Large intestine (tissue), 3 donors: ENCODE data around the gene MMP19. TPM values are rescaled to one million over a fixed set of nuclear protein-coding genes. Genes with fewer than 3 reads are reported as not detected.

Source experiments
- DNase-seq, 2 donors: peaks; one replicate each; pipeline versions ENCODE4 v3.0.0 to v3.0.0-alpha.2; 2013
- H3K27ac ChIP-seq: one replicate; pipeline ENCODE4 v1.5.1; 2013; ENCODE audit warnings: low read length
- H3K27me3 ChIP-seq: 2 replicates; pipeline ENCODE4 v1.6.1; 2013; ENCODE audit warnings: low read length; ENCODE audit not compliant: control insufficient read depth, insufficient read depth
- H3K36me3 ChIP-seq: 2 replicates; pipeline ENCODE4 v1.6.1; 2013; ENCODE audit warnings: low read length; ENCODE audit not compliant: control insufficient read depth, insufficient read depth
- H3K4me1 ChIP-seq: one replicate; pipeline ENCODE4 v1.6.1; 2013; ENCODE audit warnings: low read length; ENCODE audit not compliant: control insufficient read depth, insufficient read depth
- H3K4me3 ChIP-seq: one replicate; pipeline ENCODE4 v1.5.1; 2013; ENCODE audit warnings: low read length
- H3K9me3 ChIP-seq: one replicate; pipeline ENCODE4 v1.6.1; 2013; ENCODE audit warnings: mild to moderate bottlenecking, low read depth, low read length, moderate library complexity; ENCODE audit not compliant: control insufficient read depth
- WGBS: methylation state at CpG from one replicate; pipeline ENCODE4 v1.1.5; 2013; ENCODE audit warnings: low lambda C conversion rate; ENCODE audit not compliant: insufficient coverage; 5-methylcytosine and 5-hydroxymethylcytosine counted together
- polyA plus RNA-seq: library from polyadenylated mRNA; unstranded; fragments of 120-200 nt; gene quantifications from one replicate; pipeline ENCODE4 v1.2.1, GENCODE V29; 2013

The MMP19 gene
- polyA plus RNA-seq, 1 donor = 2.5 TPM

- no peak for DNase-seq
- Histone ChIP-seq H3K27me3 (no peaks in the 10 kb centered on the region), H3K4me1 (peaks cover 6% of the 10 kb centered on the region), H3K27ac (no peak overlapping the region), H3K36me3 (peaks cover 25% of the 10 kb centered on the region), H3K4me3 (no peak overlapping the region), H3K9me3 (no peaks in the 10 kb centered on the region)
- WGBS = no CpG with 5 or more reads among the region's 12 CpGs
Observed at GRCh38 chr12:55815473-55815872, 27.3 kb downstream of the MMP19 start.

- peaks cover 18% of the 10 kb centered on the region for H3K36me3 ChIP-seq
- H3K4me1 ChIP-seq = peaks cover 5% of the 10 kb centered on the region
- DNase-seq = no peak
Observed at GRCh38 chr12:55814257-55814656, 28.5 kb downstream of the MMP19 start.

GRCh38 chr12:55812088-55812487 is 30.6 kb downstream of the MMP19 start:
- Histone ChIP-seq H3K4me1 (no peaks in the 10 kb centered on the region), H3K4me3 (no peak overlapping the region), H3K27me3 (no peaks in the 10 kb centered on the region), H3K9me3 (no peaks in the 10 kb centered on the region), H3K27ac (no peak overlapping the region), H3K36me3 (peaks cover 28% of the 10 kb centered on the region)
- 17% methylated on average over 1 of the region's 1 CpG for WGBS
- DNase-seq = no peak

More at GRCh38 chr12:55814257-55814656, 28.5 kb downstream of the MMP19 start:
- no peaks in the 10 kb centered on the region for H3K27me3 ChIP-seq
- no peak overlapping the region for H3K4me3 ChIP-seq
- H3K9me3 ChIP-seq = no peaks in the 10 kb centered on the region
- no peak overlapping the region for H3K27ac ChIP-seq

GRCh38 chr12:55809274-55809673 is 33.5 kb downstream of the MMP19 start:
- Histone ChIP-seq H3K4me1 (no peaks in the 10 kb centered on the region), H3K9me3 (no peaks in the 10 kb centered on the region), H3K36me3 (peaks cover 25% of the 10 kb centered on the region), H3K27ac (no peak overlapping the region), H3K4me3 (no peak overlapping the region), H3K27me3 (no peaks in the 10 kb centered on the region)
- no peak for DNase-seq
- 82% methylated on average over 2 of the region's 5 CpGs for WGBS

- 40% methylated on average over 1 of the region's 8 CpGs for WGBS
- Histone ChIP-seq H3K36me3 (peaks cover 17% of the 10 kb centered on the region), H3K27ac (no peak overlapping the region), H3K4me1 (no peaks in the 10 kb centered on the region), H3K9me3 (no peaks in the 10 kb centered on the region), H3K27me3 (no peaks in the 10 kb centered on the region), H3K4me3 (no peak overlapping the region)
- DNase-seq = no peak
Observed at GRCh38 chr12:55806982-55807381, 35.8 kb downstream of the MMP19 start.

GRCh38 chr12:55797550-55797949 is 45.2 kb downstream of the MMP19 start:
- H3K36me3 ChIP-seq = peaks cover 66% of the 10 kb centered on the region

GRCh38 chr12:55797068-55797467 is 45.7 kb downstream of the MMP19 start:
- no peak overlapping the region for H3K4me3 ChIP-seq
- DNase-seq = peak in 1 of 2 donors; percentile 34
- peaks cover 69% of the 10 kb centered on the region for H3K36me3 ChIP-seq
- WGBS = 71% methylated on average over 1 of the region's 5 CpGs
- no peaks in the 10 kb centered on the region for H3K9me3 ChIP-seq
- no peaks in the 10 kb centered on the region for H3K27me3 ChIP-seq
- no peak overlapping the region for H3K27ac ChIP-seq
- H3K4me1 ChIP-seq = no peaks in the 10 kb centered on the region

More at GRCh38 chr12:55797550-55797949, 45.2 kb downstream of the MMP19 start:
- WGBS = 83% methylated on average over 1 of the region's 4 CpGs
- H3K9me3 ChIP-seq = no peaks in the 10 kb centered on the region
- no peak overlapping the region for H3K4me3 ChIP-seq
- no peak for DNase-seq
- H3K27ac ChIP-seq = no peak overlapping the region
- no peaks in the 10 kb centered on the region for H3K27me3 ChIP-seq
- no peaks in the 10 kb centered on the region for H3K4me1 ChIP-seq

GRCh38 chr12:55795950-55796349 is 46.8 kb downstream of the MMP19 start:
- H3K27me3 ChIP-seq = no peaks in the 10 kb centered on the region
- H3K4me3 ChIP-seq = no peak overlapping the region
- no peak overlapping the region for H3K27ac ChIP-seq
- no peaks in the 10 kb centered on the region for H3K9me3 ChIP-seq
- DNase-seq = no peak
- H3K36me3 ChIP-seq = peaks cover 62% of the 10 kb centered on the region
- no peaks in the 10 kb centered on the region for H3K4me1 ChIP-seq

- peaks cover 65% of the 10 kb centered on the region for H3K36me3 ChIP-seq
- H3K4me1 ChIP-seq = no peaks in the 10 kb centered on the region
- H3K9me3 ChIP-seq = no peaks in the 10 kb centered on the region
- WGBS = 100% methylated on average over 2 of the region's 4 CpGs
- H3K4me3 ChIP-seq = no peak overlapping the region
- no peak overlapping the region for H3K27ac ChIP-seq
- no peak for DNase-seq
- no peaks in the 10 kb centered on the region for H3K27me3 ChIP-seq
Observed at GRCh38 chr12:55789893-55790292, 52.8 kb downstream of the MMP19 start.

- Histone ChIP-seq H3K27ac (no peak overlapping the region), H3K4me1 (no peaks in the 10 kb centered on the region), H3K27me3 (no peaks in the 10 kb centered on the region), H3K4me3 (no peak overlapping the region), H3K36me3 (peaks cover 65% of the 10 kb centered on the region), H3K9me3 (no peaks in the 10 kb centered on the region)
- DNase-seq = no peak
- WGBS = 80% methylated on average over 1 of the region's 2 CpGs
Observed at GRCh38 chr12:55789171-55789570, 53.6 kb downstream of the MMP19 start.

GRCh38 chr12:55788546-55788945 is 54.2 kb downstream of the MMP19 start:
- no peak overlapping the region for H3K27ac ChIP-seq
- H3K4me1 ChIP-seq = no peaks in the 10 kb centered on the region
- H3K9me3 ChIP-seq = no peaks in the 10 kb centered on the region
- H3K36me3 ChIP-seq = peaks cover 68% of the 10 kb centered on the region
- WGBS = 95% methylated on average over 4 of the region's 7 CpGs
- H3K27me3 ChIP-seq = no peaks in the 10 kb centered on the region
- no peak for DNase-seq
- no peak overlapping the region for H3K4me3 ChIP-seq
